OCI-LY7 (cell line): ENCODE data around the gene KSR1. TPM values are rescaled to one million over a fixed set of nuclear protein-coding genes. Genes with fewer than 3 reads are reported as not detected.
"Not testable (repeated sequence)": the region's sequence is repeated elsewhere in the genome, so short reads cannot be mapped to it uniquely, and the experiment has no call there.

Experiments used
- BruUV-seq: library from RNA; stranded (reverse); fragments of 400-500 nt; replicated peaks from 2 replicates; lab custom pipeline; 2021; lab: Mats Ljungman, UMichigan
- CTCF ChIA-PET: fragments of 300-600 bp; sonication (Branson Sonifier 250); formaldehyde crosslinking; loops from one replicate; lab custom pipeline; 2022; ENCODE audit warnings: antibody characterized with exemption; ENCODE audit not compliant: unreplicated experiment; lab: Charles Lee
- POLR2A ChIA-PET: fragments of 300-600 bp; sonication (Branson Sonifier 250); formaldehyde crosslinking; loops from one replicate; lab custom pipeline; 2022; ENCODE audit warnings: antibody characterized with exemption; lab: Charles Lee
- DNase-seq: peaks from one replicate; pipeline ENCODE4 v3.0.0-alpha.2; 2015; ENCODE audit warnings: low spot score
- H2AFZ ChIP-seq: fragments of 200-600 bp; sonication (generic), shearing (Covaris generic); 2 replicates; pipeline ENCODE4 v1.6.1; 2014; ENCODE audit warnings: mild to moderate bottlenecking, antibody characterized with exemption, low read length, moderate library complexity
- H3K27ac ChIP-seq: fragments of 200-600 bp; sonication (generic); 2 replicates; pipeline ENCODE4 v1.5.1; 2014; ENCODE audit warnings: mixed run types, low read depth, mild to moderate bottlenecking, moderate library complexity, low read length, inconsistent platforms; ENCODE audit not compliant: poor library complexity, severe bottlenecking
- H3K36me3 ChIP-seq: fragments of 200-600 bp; sonication (generic); 2 replicates; pipeline ENCODE4 v1.6.1; 2014; ENCODE audit warnings: mild to moderate bottlenecking, antibody characterized with exemption, low read length, moderate library complexity, mixed read lengths; ENCODE audit not compliant: insufficient read depth
- H3K4me1 ChIP-seq: fragments of 200-600 bp; sonication (generic); 2 replicates; pipeline ENCODE4 v1.5.1; 2014; ENCODE audit warnings: mild to moderate bottlenecking, low read length; ENCODE audit not compliant: insufficient read depth, poor library complexity, severe bottlenecking
- H3K4me2 ChIP-seq: fragments of 200-600 bp; sonication (generic); 2 replicates; pipeline ENCODE4 v1.6.1; 2014; ENCODE audit warnings: mild to moderate bottlenecking, low read length
- H3K4me3 ChIP-seq: fragments of 200-600 bp; sonication (generic); 2 replicates; pipeline ENCODE4 v1.5.1; 2014; ENCODE audit warnings: mild to moderate bottlenecking, low read depth, low read length; ENCODE audit not compliant: poor library complexity, severe bottlenecking
- H3K79me2 ChIP-seq: fragments of 200-600 bp; sonication (generic); 2 replicates; pipeline ENCODE4 v1.6.1; 2016; ENCODE audit warnings: low read depth, mild to moderate bottlenecking, low read length, moderate library complexity, mixed read lengths; ENCODE audit not compliant: insufficient read depth
- H3K9me2 ChIP-seq: fragments of 200-600 bp; sonication (generic); 2 replicates; pipeline ENCODE4 v1.6.1; 2016; ENCODE audit warnings: mild to moderate bottlenecking, low read length, mixed read lengths; ENCODE audit not compliant: insufficient read depth
- H3K9me3 ChIP-seq: fragments of 200-600 bp; sonication (generic); 2 replicates; pipeline ENCODE4 v1.6.1; 2014; ENCODE audit warnings: mild to moderate bottlenecking, mixed run types, low read length, mixed read lengths
- H4K20me1 ChIP-seq: fragments of 200-600 bp; sonication (generic); 2 replicates; pipeline ENCODE4 v1.6.1; 2014; ENCODE audit warnings: mild to moderate bottlenecking, antibody characterized with exemption, low read length, moderate library complexity, mixed read lengths; ENCODE audit not compliant: insufficient read depth
- CTCF ChIP-seq: fragments of 200-600 bp; sonication (generic); conservative IDR thresholded peaks from 2 replicates; pipeline ENCODE4 v1.5.1; 2014; ENCODE audit warnings: mild to moderate bottlenecking, antibody characterized with exemption, low read length, moderate library complexity, mixed read lengths
- EZH2phosphoT487 ChIP-seq: fragments of 200-600 bp; sonication (generic); IDR thresholded peaks from 2 replicates; pipeline ENCODE4 v1.6.1; 2018; ENCODE audit warnings: low read depth, borderline replicate concordance, mild to moderate bottlenecking, mixed run types, antibody characterized with exemption, low read length, moderate library complexity, mixed read lengths
- intact Hi-C: fragments of 100-400 bp; cut with micrococcal nuclease; formaldehyde crosslinking; loops from one replicate; pipeline ENCODE4 v1.10.0; 2022; ENCODE audit not compliant: unreplicated experiment
- total RNA-seq, 2 experiments: library from RNA; depleted of rRNA in 1 of 2; stranded (reverse); fragments of >200 nt in 1 of 2; shearing (Covaris generic) in 1 of 2; gene quantifications; 2 replicates each; pipeline ENCODE4 v1.2.3, GENCODE V29; 2014 to 2022

Gene KSR1
- total RNA-seq, 2 experiments from 2014 or later, result 2.2 to 4.1 TPM

DNA sequence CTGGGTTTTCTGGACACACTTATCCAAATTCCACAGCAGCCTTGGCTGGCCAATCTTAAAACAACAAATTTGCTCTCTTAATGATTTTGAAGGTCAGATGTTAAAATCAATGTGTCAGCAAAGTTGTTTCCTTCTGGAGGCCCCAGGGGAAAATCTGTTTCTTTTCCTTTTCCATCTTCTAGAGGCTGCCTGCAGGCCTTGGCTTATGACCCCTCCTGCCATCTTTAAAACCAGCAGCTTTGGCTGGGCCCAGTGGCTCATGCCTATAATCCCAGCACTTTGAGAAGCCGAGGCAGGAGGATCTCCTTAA, 177.7 kb downstream of the KSR1 start:
- TF ChIP-seq EZH2phosphoT487 (no peak), CTCF (no peak)
- ChIA-PET POLR2A (no interaction called here), CTCF (no interaction called here)
- Histone ChIP-seq H3K4me2 (no peak overlapping the region), H3K36me3 (no peaks in the 10 kb centered on the region), H2AFZ (no peak overlapping the region), H3K9me3 (no peaks in the 10 kb centered on the region), H3K4me3 (no peak overlapping the region), H3K9me2 (no peaks in the 10 kb centered on the region), H3K4me1 (peaks cover 19% of the 10 kb centered on the region), H3K79me2 (no peaks in the 10 kb centered on the region), H3K27ac (no peak overlapping the region), H4K20me1 (no peaks in the 10 kb centered on the region)
- intact Hi-C loops, result no loop called here
- DNase-seq, result no peak
- no TSS peak for BruUV-seq

DNA sequence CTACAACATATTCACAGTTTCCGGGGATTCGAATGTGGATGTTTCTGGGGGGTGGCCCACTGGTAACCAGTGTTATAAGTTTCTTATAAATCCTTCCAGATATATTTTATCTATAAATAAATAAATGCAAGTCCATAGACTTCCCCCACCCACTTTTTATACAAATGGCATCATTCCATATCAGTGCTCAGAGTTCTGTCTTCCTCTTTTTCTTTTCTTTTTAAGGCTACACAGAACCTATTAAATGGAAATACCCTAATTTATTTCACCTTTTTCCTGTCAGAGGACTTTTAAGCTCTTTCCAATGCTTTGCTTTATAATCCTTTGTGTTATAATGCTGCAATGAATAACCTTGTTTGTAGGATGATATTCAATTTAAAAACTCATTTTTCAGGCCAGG, 178.5 kb downstream of the KSR1 start:
- ChIA-PET POLR2A (no interaction called here), CTCF (no interaction called here)
- no peak overlapping the region for H2AFZ ChIP-seq
- H3K79me2 ChIP-seq, result no peaks in the 10 kb centered on the region
- H3K9me3 ChIP-seq, result no peaks in the 10 kb centered on the region
- H3K9me2 ChIP-seq, result no peaks in the 10 kb centered on the region
- no peak overlapping the region for H3K4me3 ChIP-seq
- peak overlapping the region; percentile 37; the same call in 1 of the 2 replicates for H3K4me2 ChIP-seq
- BruUV-seq, result no TSS peak
- H3K27ac ChIP-seq, result no peak overlapping the region
- intact Hi-C loops, result no loop called here
- TF ChIP-seq CTCF (no peak), EZH2phosphoT487 (no peak)
- no peak for DNase-seq
- no peaks in the 10 kb centered on the region for H3K36me3 ChIP-seq
- H3K4me1 ChIP-seq, result peaks cover 19% of the 10 kb centered on the region
- no peaks in the 10 kb centered on the region for H4K20me1 ChIP-seq

GRCh38 chr17:27635275-27635823, 179.1 kb downstream of the KSR1 start:
- intact Hi-C loops, result no loop called here
- Histone ChIP-seq H3K9me3 (no peaks in the 10 kb centered on the region), H3K4me2 (peak overlapping the region; percentile 51), H3K79me2 (no peaks in the 10 kb centered on the region), H2AFZ (peak overlapping the region; percentile 90), H3K27ac (no peak overlapping the region), H4K20me1 (no peaks in the 10 kb centered on the region), H3K4me1 (peaks cover 19% of the 10 kb centered on the region), H3K36me3 (no peaks in the 10 kb centered on the region), H3K4me3 (no peak overlapping the region), H3K9me2 (no peaks in the 10 kb centered on the region)
- POLR2A ChIA-PET, result no interaction called here
- CTCF ChIA-PET, result no interaction called here
- peak; percentile 66 for DNase-seq
- TF ChIP-seq CTCF, result no peak
- TF ChIP-seq EZH2phosphoT487, result no peak
- BruUV-seq, result no TSS peak

DNA sequence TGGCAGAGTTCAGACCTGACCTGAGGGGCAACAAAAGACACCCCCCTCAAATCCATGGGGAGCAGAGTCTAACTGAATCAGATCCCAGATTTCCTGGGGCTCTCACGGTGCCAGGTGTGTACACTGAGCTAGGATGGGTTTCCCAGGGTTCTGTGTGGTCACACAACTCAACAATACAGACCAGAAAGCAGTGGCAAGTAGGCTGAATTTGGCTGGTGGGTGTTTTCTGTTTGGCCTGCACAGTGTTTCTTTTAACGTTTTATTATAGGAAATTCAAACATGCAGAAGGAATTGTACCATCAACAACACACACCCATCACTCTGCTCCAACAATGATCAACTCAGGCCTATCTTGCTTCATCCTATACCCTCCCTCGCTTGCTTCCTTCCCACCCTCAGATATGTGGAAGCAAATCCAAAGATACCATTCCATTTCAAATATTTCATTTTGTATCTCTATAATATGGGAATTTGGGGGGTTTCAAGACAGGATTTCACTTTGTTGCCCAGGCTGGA, 179.8 kb downstream of the KSR1 start:
- DNase-seq, H3K79me2 ChIP-seq, H4K20me1 ChIP-seq, H3K9me2 ChIP-seq, H3K9me3 ChIP-seq, H3K27ac ChIP-seq, CTCF ChIA-PET, POLR2A ChIA-PET, H3K36me3 ChIP-seq, H3K4me2 ChIP-seq, BruUV-seq, H3K4me3 ChIP-seq, intact Hi-C loops: not testable (repeated sequence)
- Histone ChIP-seq H3K4me1 (peaks cover 19% of the 10 kb centered on the region), H2AFZ (peak overlapping the region; percentile 90)
